Fibroblast of lung (primary cell): Measurements from ENCODE around the gene PAK3. TPM values are rescaled to one million over a fixed set of nuclear protein-coding genes. Genes with fewer than 3 reads are reported as not detected.

Experiments
- DNase-seq, 2 donors: peaks; one replicate each; pipeline versions ENCODE4 v3.0.0 to v3.0.0-alpha.2; 2010; ENCODE audit warnings: low read depth in 2 of 2
- H2AFZ ChIP-seq: 2 replicates; pipeline ENCODE4 v1.5.1; 2012; ENCODE audit warnings: low read length, control low read depth, inconsistent platforms
- H3K27ac ChIP-seq: 2 replicates; pipeline ENCODE4 v1.5.1; 2011; ENCODE audit warnings: low read length, control low read depth; ENCODE audit not compliant: insufficient read depth
- H3K27me3 ChIP-seq: 2 replicates; pipeline ENCODE4 v1.5.1; 2011; ENCODE audit warnings: mild to moderate bottlenecking, low read length; ENCODE audit not compliant: control insufficient read depth, insufficient read depth
- H3K36me3 ChIP-seq: 2 replicates; pipeline ENCODE4 v1.5.1; 2011; ENCODE audit warnings: low read length; ENCODE audit not compliant: control insufficient read depth, insufficient read depth
- H3K4me1 ChIP-seq: 2 replicates; pipeline ENCODE4 v1.5.1; 2011; ENCODE audit warnings: low read length; ENCODE audit not compliant: control insufficient read depth, insufficient read depth; ENCODE audit errors: extremely low read depth
- H3K4me2 ChIP-seq: 2 replicates; pipeline ENCODE4 v1.5.1; 2011; ENCODE audit warnings: low read length, control low read depth; ENCODE audit not compliant: insufficient read depth; ENCODE audit errors: extremely low read depth
- H3K4me3 ChIP-seq, 4 experiments: fragments of 200-600 bp in 1 of 4; sonication (generic) in 1 of 4; replicated peaks in 1 of 4; 2 replicates each; pipeline ENCODE4 v1.5.1; 2011 to 2016; ENCODE audit warnings: low read length in 4 of 4, low read depth in 3 of 4, mild to moderate bottlenecking in 3 of 4, control low read depth in 2 of 4, inconsistent platforms in 1 of 4, mixed read lengths in 1 of 4; ENCODE audit not compliant: insufficient read depth in 1 of 4; ENCODE audit errors: control extremely low read depth in 1 of 4
- H3K79me2 ChIP-seq: 2 replicates; pipeline ENCODE4 v1.5.1; 2012; ENCODE audit warnings: mild to moderate bottlenecking, low read length, inconsistent platforms; ENCODE audit not compliant: control insufficient read depth, insufficient read depth
- H3K9ac ChIP-seq: 2 replicates; pipeline ENCODE4 v1.5.1; 2011; ENCODE audit warnings: mild to moderate bottlenecking, low read length, control low read depth; ENCODE audit not compliant: insufficient read depth
- H3K9me3 ChIP-seq: 2 replicates; pipeline ENCODE4 v1.5.1; 2012; ENCODE audit warnings: low read depth, low read length; ENCODE audit not compliant: control insufficient read depth, insufficient read depth
- H4K20me1 ChIP-seq: 2 replicates; pipeline ENCODE4 v1.5.1; 2011; ENCODE audit warnings: low read length; ENCODE audit not compliant: control insufficient read depth, insufficient read depth; ENCODE audit errors: extremely low read depth
- EZH2 ChIP-seq: IDR thresholded peaks from 2 replicates; pipeline ENCODE4 v1.5.1; 2012; ENCODE audit warnings: low read length, control low read depth, mild to moderate bottlenecking; ENCODE audit errors: missing control alignments
- polyA plus RNA-seq, 2 donors: library from polyadenylated mRNA; depleted of rRNA in 1 of 2; stranded (reverse) in 1 of 2; unstranded in 1 of 2; fragments of >200 nt; gene quantifications; 2 replicates each; pipeline ENCODE4 v1.2.1, GENCODE V29; 2011 to 2012; ENCODE audit warnings: missing spikeins in 1 of 2
- total RNA-seq: library from RNA; depleted of rRNA; stranded (reverse); fragments of >200 nt; gene quantifications from 2 replicates; pipeline ENCODE4 v1.2.1, GENCODE V29; 2014
- TF ChIP-seq, protein P1 (sequence below), 2 donors: IDR thresholded peaks in 1 of 2; conservative IDR thresholded peaks in 1 of 2; 1 replicate in 1 of 2; 2 replicates in 1 of 2; pipeline ENCODE4 v1.5.1; 2011 to 2012; ENCODE audit warnings: low read length in 2 of 2, control low read depth in 1 of 2, inconsistent platforms in 1 of 2, low read depth in 1 of 2, mild to moderate bottlenecking in 1 of 2

The PAK3 gene
- total and polyA plus RNA-seq, 2 donors (not counting 1 experiment from before 2014, with no cell fraction given): 0.19 to 2.0 TPM

GRCh38 chrX:111164728-111165127 is 68.7 kb downstream of the PAK3 start:
- H3K9me3 ChIP-seq: no peaks in the 10 kb centered on the region
- no peaks in the 10 kb centered on the region for H3K27me3 ChIP-seq
- H3K4me1 ChIP-seq: no peaks in the 10 kb centered on the region
- H4K20me1 ChIP-seq: no peaks in the 10 kb centered on the region
- no peak overlapping the region for H2AFZ ChIP-seq
- H3K27ac ChIP-seq: no peak overlapping the region
- H3K4me2 ChIP-seq: no peak overlapping the region
- H3K79me2 ChIP-seq: no peaks in the 10 kb centered on the region
- DNase-seq: no peak
- H3K4me3 ChIP-seq: no peak overlapping the region
- H3K9ac ChIP-seq: no peak overlapping the region
- no peak for TF ChIP-seq EZH2
- TF ChIP-seq, protein P1, sequence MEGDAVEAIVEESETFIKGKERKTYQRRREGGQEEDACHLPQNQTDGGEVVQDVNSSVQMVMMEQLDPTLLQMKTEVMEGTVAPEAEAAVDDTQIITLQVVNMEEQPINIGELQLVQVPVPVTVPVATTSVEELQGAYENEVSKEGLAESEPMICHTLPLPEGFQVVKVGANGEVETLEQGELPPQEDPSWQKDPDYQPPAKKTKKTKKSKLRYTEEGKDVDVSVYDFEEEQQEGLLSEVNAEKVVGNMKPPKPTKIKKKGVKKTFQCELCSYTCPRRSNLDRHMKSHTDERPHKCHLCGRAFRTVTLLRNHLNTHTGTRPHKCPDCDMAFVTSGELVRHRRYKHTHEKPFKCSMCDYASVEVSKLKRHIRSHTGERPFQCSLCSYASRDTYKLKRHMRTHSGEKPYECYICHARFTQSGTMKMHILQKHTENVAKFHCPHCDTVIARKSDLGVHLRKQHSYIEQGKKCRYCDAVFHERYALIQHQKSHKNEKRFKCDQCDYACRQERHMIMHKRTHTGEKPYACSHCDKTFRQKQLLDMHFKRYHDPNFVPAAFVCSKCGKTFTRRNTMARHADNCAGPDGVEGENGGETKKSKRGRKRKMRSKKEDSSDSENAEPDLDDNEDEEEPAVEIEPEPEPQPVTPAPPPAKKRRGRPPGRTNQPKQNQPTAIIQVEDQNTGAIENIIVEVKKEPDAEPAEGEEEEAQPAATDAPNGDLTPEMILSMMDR (conservative IDR thresholded peaks at IDR 0.05 in 1 of 2, IDR thresholded peaks at IDR 0.05 in 1 of 2; ENCODE audit: low read depth in 1 of 2, low read length in 2 of 2): peak in 1 of 2 donors; percentile 23
- H3K36me3 ChIP-seq: no peaks in the 10 kb centered on the region

GRCh38 chrX:111165902-111166301 is 69.9 kb downstream of the PAK3 start:
- no peak overlapping the region for H3K4me2 ChIP-seq
- H4K20me1 ChIP-seq: no peaks in the 10 kb centered on the region
- no peak overlapping the region for H3K27ac ChIP-seq
- no peak overlapping the region for H3K9ac ChIP-seq
- H3K4me1 ChIP-seq: no peaks in the 10 kb centered on the region
- no peaks in the 10 kb centered on the region for H3K27me3 ChIP-seq
- no peaks in the 10 kb centered on the region for H3K79me2 ChIP-seq
- no peak overlapping the region for H2AFZ ChIP-seq
- DNase-seq: no peak
- H3K9me3 ChIP-seq: no peaks in the 10 kb centered on the region
- TF ChIP-seq, protein P1 (conservative IDR thresholded peaks at IDR 0.05 in 1 of 2, IDR thresholded peaks at IDR 0.05 in 1 of 2; ENCODE audit: low read depth in 1 of 2, low read length in 2 of 2): no peak
- TF ChIP-seq EZH2: no peak
- no peak overlapping the region for H3K4me3 ChIP-seq
- no peaks in the 10 kb centered on the region for H3K36me3 ChIP-seq

DNA sequence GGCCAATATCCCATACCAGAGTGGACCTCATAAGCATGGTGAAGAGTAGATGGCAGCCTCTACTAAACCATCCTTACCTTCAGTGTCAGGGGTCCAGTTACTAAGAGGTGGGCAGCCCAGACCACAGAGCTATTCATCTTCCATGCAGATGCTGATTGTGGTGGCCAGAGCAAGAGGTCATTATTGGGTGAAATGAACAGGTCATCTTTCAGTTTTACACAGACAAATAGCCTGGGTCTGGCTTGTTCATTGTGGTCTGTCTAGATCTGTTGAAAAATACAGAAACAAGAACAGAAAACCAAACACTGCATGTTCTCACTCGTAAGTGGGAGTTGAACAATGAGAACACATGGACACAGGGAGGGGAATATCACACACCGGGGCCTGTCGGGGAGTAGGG is 71.3 kb downstream of the PAK3 start:
- H3K4me1 ChIP-seq: no peaks in the 10 kb centered on the region
- no peak overlapping the region for H3K4me3 ChIP-seq
- no peaks in the 10 kb centered on the region for H3K27me3 ChIP-seq
- no peak overlapping the region for H3K27ac ChIP-seq
- H3K9me3 ChIP-seq: no peaks in the 10 kb centered on the region
- H3K9ac ChIP-seq: no peak overlapping the region
- H4K20me1 ChIP-seq: no peaks in the 10 kb centered on the region
- no peak for DNase-seq
- TF ChIP-seq, protein P1 (conservative IDR thresholded peaks at IDR 0.05 in 1 of 2, IDR thresholded peaks at IDR 0.05 in 1 of 2; ENCODE audit: low read depth in 1 of 2, low read length in 2 of 2): no peak
- no peak for TF ChIP-seq EZH2
- no peaks in the 10 kb centered on the region for H3K79me2 ChIP-seq
- H3K4me2 ChIP-seq: no peak overlapping the region
- no peaks in the 10 kb centered on the region for H3K36me3 ChIP-seq
- no peak overlapping the region for H2AFZ ChIP-seq
